SKM-1 treated with dmso at 0.1 percent for 144 hours (cell line): ENCODE data around the gene DNLZ.

Source experiments
- DNase-seq: peaks from one replicate; lab custom pipeline; 2025; ENCODE audit not compliant: unreplicated experiment; lab: John Stamatoyannopoulos, UW

DNLZ gene

GRCh38 chr9:136397643-136398042 lies 34.1 kb upstream of the DNLZ start:
- DNase-seq = no peak

GRCh38 chr9:136396219-136396515 lies 32.6 kb upstream of the DNLZ start:
- DNase-seq = no peak

GRCh38 chr9:136395345-136396218 lies 32.0 kb upstream of the DNLZ start:
- DNase-seq = no peak

DNA sequence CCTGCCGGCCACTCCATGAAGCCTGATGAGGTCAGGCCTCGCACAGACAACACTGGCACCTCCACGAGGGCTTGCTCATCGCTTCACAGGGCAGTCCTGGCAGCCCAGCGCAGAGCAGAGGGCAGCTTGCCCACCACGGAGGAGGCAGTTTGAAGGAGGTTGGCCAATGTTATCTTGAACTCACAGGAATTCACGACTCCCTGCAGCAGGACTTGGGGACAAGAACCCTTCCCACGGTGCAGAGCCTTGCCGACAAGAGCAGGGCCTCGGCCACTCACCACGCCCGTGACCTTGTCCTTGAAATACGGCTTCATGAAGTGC lies 31.4 kb upstream of the DNLZ start:
- no peak for DNase-seq

GRCh38 chr9:136394312-136395019 lies 30.9 kb upstream of the DNLZ start:
- DNase-seq = no peak

DNA sequence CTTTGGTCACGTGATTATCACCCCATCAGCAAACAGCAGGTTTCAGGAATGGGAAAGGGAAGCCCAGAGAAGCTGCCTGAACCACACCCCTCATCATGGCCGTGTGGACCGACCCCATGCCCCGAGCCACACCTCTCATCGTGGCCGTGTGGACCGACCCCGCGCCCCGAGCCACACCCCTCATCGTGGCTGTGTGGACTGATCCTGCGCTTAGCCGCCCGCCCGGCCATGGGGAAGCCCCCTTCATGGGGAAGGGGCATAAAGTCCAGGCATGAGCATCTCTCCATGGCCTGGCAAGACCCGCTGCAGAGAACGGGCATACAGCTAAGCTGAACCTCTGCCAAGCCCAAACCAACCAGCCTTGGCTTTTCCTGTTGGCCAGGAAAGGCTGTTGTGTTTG lies 30.0 kb upstream of the DNLZ start:
- DNase-seq = no peak

DNA sequence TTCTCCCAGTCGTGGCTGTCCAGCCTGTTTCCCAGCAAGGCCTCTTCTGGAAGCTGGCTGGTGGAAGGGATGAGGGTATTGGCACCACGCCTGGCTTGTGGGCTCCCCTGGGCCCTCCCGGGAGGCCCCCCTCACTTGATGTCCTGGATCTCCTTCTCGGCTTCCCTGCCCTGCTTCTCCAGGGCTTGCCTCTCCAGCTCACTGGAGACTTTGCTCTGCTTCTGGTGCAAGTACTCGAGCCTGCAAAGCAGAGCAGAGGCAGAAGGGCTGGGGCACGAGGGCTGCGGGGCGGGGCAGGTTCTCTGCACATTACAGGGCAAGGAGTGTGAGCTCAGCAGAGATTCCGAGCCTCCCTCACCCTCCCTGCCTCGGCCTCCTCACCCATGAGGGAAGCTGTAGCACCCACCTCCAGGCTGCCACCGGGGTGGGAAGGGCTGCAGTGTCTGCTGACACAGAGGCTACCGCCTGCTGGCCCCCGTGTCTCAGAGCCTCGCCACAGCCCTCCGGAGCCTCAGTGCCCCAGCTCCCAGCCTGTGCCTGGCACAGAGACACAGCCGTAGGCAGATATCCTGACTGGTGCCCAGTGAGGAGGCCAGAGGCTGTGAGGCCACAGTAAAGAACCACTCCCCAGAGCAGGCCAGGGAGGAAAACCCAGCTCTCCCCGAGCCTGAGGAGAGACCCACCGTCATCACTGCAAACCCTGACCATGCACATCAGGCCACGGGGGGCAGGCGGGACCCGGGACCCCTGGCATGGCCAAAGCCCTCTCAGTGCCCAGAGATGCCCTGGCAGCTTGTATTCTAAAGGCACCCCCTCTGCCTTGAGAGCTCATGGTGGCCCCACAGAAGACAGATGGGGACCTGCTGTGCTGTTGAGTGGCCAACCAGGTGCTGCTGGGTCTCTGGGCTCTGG lies 29.2 kb upstream of the DNLZ start:
- DNase-seq = no peak

DNA sequence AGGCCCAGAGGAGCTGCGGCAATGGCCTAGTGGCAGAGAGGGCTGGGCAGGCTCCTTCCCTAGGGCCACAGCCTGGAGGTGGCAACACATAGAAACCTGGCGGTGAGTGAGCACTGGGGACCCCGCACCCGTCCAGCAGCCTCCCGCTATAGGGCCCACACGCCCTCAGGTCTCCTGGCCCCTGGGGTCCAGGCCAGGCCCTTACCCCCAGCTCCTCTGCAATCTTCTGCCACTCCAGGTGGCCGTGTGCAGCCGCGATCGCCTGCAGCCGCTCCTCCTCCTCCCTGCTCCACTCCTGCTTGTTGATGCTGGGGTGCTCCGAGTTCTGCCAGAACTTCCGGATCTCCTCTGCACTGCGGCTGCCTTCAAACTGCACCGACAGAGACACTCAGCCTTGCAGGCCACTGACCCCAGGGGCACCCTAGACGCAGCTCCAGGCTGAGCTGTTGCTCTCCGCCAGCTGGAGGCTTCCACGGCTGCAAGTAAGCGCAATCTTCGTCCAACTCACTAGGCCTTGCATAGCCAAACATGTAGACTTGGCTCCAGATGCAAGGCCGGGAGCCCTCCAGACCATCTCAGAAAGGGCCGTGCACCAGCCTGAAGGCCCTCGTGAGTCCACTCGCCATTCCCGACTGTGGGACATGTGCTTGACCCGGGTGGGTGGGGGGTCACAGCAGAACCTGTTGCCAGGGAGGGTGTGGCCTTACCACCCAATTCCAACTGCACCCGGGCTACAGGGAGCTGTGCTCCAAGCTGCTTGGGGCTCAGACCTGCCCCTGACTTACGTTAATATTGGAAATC lies 28.4 kb upstream of the DNLZ start:
- DNase-seq = no peak

DNA sequence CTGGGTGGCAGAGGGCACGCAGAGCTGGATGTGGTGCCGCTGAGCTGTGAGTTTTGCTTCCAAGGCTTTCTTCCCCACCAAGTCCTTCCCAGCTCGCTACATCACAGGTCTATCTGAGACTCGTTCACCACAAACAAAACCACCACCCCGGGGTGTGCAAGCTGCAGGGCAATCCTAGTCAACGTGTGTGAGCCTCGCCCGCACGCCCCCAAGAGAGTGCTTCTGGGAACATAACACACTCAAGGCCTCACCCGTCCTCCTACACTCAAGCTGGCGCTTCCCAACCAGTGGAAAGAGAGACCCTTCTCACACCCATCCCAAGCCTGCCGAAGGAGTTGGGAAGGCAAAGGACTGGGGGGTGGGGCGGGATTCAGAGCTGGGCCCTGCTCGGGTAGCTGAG lies 25.9 kb upstream of the DNLZ start:
- DNase-seq = no peak

GRCh38 chr9:136387217-136387616 lies 23.7 kb upstream of the DNLZ start:
- DNase-seq = no peak

DNA sequence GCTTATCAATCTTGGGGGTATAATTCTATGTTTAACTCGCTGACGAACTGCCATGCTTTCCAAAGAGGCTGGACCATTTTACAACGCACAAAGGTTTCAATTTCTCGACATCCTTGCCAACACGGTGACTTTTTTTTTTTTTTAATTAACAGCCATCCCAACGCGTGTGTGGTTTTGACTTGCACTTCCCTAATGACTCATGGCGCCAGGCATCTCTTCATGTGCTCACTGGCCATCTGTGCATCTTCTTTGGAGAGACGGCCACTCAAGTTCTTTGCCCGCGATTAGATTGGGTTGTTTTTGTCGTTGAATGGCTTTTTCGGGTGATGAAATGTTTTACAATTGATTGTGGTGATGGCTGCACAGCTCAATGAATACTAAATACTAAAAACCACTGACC lies 22.5 kb upstream of the DNLZ start:
- no peak for DNase-seq

DNA sequence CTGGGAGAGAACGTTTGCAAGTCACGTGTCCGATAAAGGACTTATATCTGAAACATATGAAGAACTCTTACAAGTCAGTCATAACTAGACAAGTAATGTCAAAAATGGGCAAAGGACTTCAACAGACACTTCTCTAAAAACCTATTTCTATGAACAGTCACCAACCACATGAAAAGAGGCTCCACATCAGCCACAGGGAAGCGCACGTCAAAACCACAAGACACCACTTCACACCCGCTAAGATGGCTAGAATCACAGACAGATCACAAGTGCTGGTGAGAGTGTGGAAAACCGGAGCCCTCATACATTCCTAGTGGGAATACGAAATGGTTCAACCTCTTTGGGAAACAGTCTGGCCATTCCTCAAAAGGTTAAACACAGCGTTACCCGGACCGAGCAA lies 21.5 kb upstream of the DNLZ start:
- no peak for DNase-seq

DNA sequence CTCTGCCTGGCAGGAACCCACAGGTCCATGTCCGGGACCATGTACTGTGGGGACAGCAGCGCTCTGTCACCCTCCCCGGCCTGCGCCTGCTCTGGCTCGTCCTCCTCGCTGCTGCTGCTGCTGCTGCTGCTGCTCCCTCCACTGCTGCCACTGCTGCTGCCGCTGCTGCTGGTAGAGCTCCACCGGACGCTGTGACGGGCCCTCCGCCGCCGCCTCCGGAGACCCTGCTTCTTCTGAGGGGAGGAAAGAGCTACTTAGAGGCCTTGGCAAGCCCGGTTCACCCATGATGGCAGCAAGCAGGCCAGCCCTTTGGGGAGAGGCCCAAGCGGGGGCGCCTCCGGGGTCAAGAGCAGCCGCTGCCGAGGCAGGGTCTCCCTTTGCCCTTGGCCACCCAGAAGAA lies 19.9 kb upstream of the DNLZ start:
- no peak for DNase-seq

DNA sequence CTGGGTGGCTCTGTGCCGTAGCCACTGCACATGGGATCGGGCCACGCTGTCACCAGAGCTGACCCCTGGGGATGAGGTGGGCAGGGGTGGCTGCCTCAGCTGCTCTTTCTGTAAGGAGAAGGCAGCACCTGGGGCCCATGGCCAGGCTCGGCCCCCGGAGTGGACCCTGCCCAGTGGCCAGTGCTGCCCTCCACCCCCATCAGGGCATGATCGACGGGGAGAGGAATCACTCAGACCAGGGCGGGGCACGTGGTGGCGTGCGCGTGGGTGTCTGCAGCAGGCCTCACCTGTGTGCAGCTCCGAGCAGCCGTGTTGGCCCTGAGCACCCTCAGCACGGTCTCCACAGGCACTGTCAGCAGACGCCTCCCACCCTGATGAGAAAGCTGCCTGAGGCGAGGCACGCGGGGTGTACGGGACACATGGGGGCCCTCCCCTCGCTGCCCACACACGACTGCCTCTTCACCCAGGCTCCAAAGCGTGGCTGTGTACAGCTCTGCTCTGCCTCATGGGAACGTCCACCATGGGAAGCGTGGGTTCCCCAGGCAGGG lies 18.5 kb upstream of the DNLZ start:
- DNase-seq = no peak

- no peak for DNase-seq
Observed at GRCh38 chr9:136381311-136381710, 17.8 kb upstream of the DNLZ start.

GRCh38 chr9:136380381-136380780 lies 16.8 kb upstream of the DNLZ start:
- DNase-seq = no peak

- DNase-seq = no peak
Observed at GRCh38 chr9:136379891-136380290, 16.3 kb upstream of the DNLZ start.

DNA sequence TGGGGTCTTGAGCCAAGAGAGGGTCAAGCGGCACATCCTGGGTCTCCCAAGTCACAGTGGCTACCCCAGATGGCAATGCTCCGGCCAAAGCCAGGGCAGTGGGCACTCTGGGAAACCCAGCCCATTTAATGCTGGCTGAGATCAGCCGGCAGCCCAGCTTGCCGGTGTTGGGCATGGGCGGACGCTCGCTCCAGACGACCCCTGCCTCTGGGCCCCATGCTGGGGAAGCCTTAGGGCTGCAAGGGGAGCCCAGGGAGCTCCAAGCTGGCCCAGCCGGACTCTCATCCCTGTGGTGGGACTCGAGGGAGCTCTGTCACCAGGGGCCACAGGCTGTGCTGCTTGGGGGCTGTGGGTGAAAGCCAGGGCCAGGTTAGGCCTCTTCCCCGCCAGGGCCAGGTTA lies 15.9 kb upstream of the DNLZ start:
- DNase-seq = no peak

DNA sequence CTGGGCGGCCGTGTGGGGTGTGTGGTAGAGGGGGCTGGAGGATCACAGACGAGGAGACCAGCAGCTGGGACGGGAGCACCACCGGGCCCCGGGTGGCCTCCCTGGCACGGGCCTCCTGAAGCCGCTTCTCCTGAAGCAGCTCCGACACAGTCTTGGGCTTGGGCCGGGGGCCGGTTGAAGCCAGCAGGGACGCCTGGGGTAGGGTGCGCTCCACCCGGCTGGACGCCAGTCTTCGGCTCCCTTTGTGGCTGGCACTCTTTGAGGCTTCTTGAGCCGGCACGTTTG lies 15.4 kb upstream of the DNLZ start:
- no peak for DNase-seq

DNA sequence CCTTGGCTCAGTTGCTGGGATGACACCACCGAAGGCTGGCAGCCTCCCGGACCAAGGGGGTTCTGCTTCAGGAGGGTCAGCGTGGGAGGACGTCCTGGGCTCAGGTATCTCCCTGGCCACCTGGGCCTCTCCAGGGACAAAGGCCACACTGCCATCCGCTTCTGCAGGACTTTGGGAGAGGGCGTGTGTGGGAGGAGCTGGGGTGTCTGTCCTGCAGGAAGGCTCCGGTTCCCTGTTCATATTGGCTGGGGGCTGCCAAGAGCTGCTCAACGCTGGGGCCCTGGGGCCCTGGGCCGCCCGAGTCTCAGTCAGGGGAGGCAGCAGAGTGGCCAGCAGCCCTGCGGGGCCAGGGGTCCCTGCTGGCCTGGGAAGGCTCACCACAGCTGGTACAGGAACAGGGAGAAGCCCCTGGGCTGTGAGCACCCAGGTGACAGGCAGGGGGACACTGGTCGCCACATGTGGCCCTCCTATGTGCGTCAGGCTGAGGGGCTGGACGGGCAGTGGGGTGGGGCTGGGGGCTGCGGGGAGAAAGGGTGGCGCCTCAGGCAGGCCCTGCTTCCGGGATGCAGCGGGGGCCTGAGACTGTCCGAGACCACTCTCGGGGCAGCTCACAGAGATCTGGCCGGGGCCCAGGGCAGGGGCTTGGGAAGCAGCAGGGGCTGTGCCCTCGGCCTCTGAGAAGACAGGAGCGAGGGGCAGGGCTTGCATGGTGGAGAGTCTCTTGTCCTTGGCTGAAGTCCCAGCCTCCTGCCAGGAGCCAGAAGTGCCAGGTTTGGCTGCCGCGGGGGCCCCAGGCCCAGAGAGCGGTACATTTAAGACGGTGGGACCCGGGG lies 14.8 kb upstream of the DNLZ start:
- no peak for DNase-seq
